K562 (cell line): ENCODE data around the gene TLCD1. TPM values are rescaled to one million over a fixed set of nuclear protein-coding genes. Genes with fewer than 3 reads are reported as not detected.

Source experiments
- ATF1 ChIP-seq, 2 experiments: fragments of 450-650 bp in 1 of 2; IDR thresholded peaks; 2 replicates each; pipeline ENCODE4 v1.6.1; 2016; ENCODE audit warnings: missing compliant biosample characterization in 1 of 2, missing genetic modification characterization in 1 of 2
- CBFA2T2 ChIP-seq: fragments of 450-650 bp; conservative IDR thresholded peaks from 2 replicates; pipeline ENCODE4 v1.6.1; 2017; ENCODE audit warnings: mild to moderate bottlenecking
- EGR1 ChIP-seq: fragments of 450-650 bp; conservative IDR thresholded peaks from 2 replicates; pipeline ENCODE4 v1.6.1; 2017; ENCODE audit warnings: mild to moderate bottlenecking
- GABPB1 ChIP-seq: sonication (generic); formaldehyde crosslinking; IDR thresholded peaks from 2 replicates; pipeline ENCODE4 v1.8.0; 2022; ENCODE audit warnings: mild to moderate bottlenecking, missing genetic modification reagents
- L3MBTL2 ChIP-seq: fragments of 450-650 bp; IDR thresholded peaks from 2 replicates; pipeline ENCODE4 v1.6.1; 2016; ENCODE audit warnings: mild to moderate bottlenecking, moderate library complexity
- MCM7 ChIP-seq, 2 experiments: fragments of 450-650 bp; IDR thresholded peaks; 2 replicates each; pipeline ENCODE4 v1.6.1; 2016 to 2018
- PHB2 ChIP-seq: fragments of 450-650 bp; IDR thresholded peaks from 2 replicates; pipeline ENCODE4 v1.6.1; 2017; ENCODE audit warnings: low read depth
- POLR3G ChIP-seq: IDR thresholded peaks from 2 replicates; pipeline ENCODE4 v1.6.1; 2011; ENCODE audit not compliant: insufficient read length, insufficient replicate concordance; ENCODE audit errors: extremely low read depth
- RBM39 ChIP-seq: fragments of 200-400 bp; formaldehyde crosslinking; optimal IDR thresholded peaks from 2 replicates; pipeline ENCODE3; 2018; ENCODE audit warnings: low read depth, low read length
- SRF ChIP-seq, 2 experiments: fragments of 250-450, 450-650 bp in 1 of 2; sonication (Bioruptor Pico) in 1 of 2; sonication (generic) in 1 of 2; formaldehyde crosslinking; IDR thresholded peaks; 2 replicates each; pipeline versions ENCODE4 v1.5.0 to v1.5.1; 2020 to 2022; ENCODE audit warnings: mild to moderate bottlenecking in 1 of 2, missing genetic modification reagents in 1 of 2
- TAF9B ChIP-seq: fragments of 450-650 bp; IDR thresholded peaks from 2 replicates; pipeline ENCODE4 v1.6.1; 2018; ENCODE audit warnings: mild to moderate bottlenecking; ENCODE audit not compliant: partially characterized antibody
- ZNF133 ChIP-seq: fragments of 250-450 bp; sonication (Bioruptor Pico); IDR thresholded peaks from 2 replicates; pipeline ENCODE4 v1.4.0; 2020; ENCODE audit warnings: mild to moderate bottlenecking
- ZNF146 ChIP-seq: IDR thresholded peaks from one replicate; pipeline ENCODE4 v1.6.1; 2018; ENCODE audit warnings: missing compliant biosample characterization; ENCODE audit not compliant: unreplicated experiment
- ZNF57 ChIP-seq: fragments of 450-650 bp; formaldehyde crosslinking; IDR thresholded peaks from 2 replicates; pipeline ENCODE4 v1.4.0; 2020; ENCODE audit warnings: mild to moderate bottlenecking, moderate library complexity
- polyA plus RNA-seq, 8 experiments: library from polyadenylated mRNA; depleted of rRNA in 4 of 8; stranded (reverse) in 5 of 8; unstranded in 3 of 8; fragments of >200 nt; fragmentation: Nextera tagmentation in 2 of 8; fragmentation: Illumina TruSeq in 1 of 8; extraction: Ambion mirVana in 2 of 8; extraction: Trizol in 1 of 8; gene quantifications; 2 replicates each; pipeline versions ENCODE4 v1.2.1 to v1.2.3, GENCODE V29; 2011 to 2014; ENCODE audit warnings: inconsistent platforms in 1 of 8, missing spikeins in 1 of 8
- total RNA-seq, 7 experiments: library from RNA; depleted of rRNA in 6 of 7; stranded (reverse); fragments of >200 nt in 6 of 7; fragmentation: Illumina TruSeq in 2 of 7; extraction: Trizol in 2 of 7; gene quantifications; 2 replicates each; pipeline versions ENCODE4 v1.2.1 to v1.2.3, GENCODE V29; 2011 to 2021; ENCODE audit warnings: low replicate concordance in 1 of 7
- TF ChIP-seq, protein P1 (sequence below): sonication (generic); formaldehyde crosslinking; IDR thresholded peaks from 2 replicates; pipeline ENCODE4 v1.8.0; 2022; ENCODE audit warnings: mild to moderate bottlenecking, missing genetic modification reagents
- TF ChIP-seq, protein P2 (sequence below): fragments of 250-450 bp; sonication (Bioruptor Pico); IDR thresholded peaks from 2 replicates; pipeline ENCODE4 v1.5.1; 2021; ENCODE audit warnings: mild to moderate bottlenecking
- TF ChIP-seq, protein P3 (sequence below): IDR thresholded peaks from 3 replicates; pipeline ENCODE4 v1.6.1; 2011; ENCODE audit warnings: borderline replicate concordance, mild to moderate bottlenecking, moderate library complexity; ENCODE audit not compliant: insufficient read length; ENCODE audit errors: extremely low read depth
- TF ChIP-seq, protein P4 (sequence below): sonication (generic); formaldehyde crosslinking; IDR thresholded peaks from 2 replicates; pipeline ENCODE4 v1.9.0; 2022; ENCODE audit warnings: mild to moderate bottlenecking, missing genetic modification reagents
- TF ChIP-seq, protein P5 (sequence below): sonication (generic); formaldehyde crosslinking; IDR thresholded peaks from 2 replicates; pipeline ENCODE4 v1.8.0; 2022; ENCODE audit warnings: mild to moderate bottlenecking, missing genetic modification reagents

The TLCD1 gene
- total and polyA plus RNA-seq, 9 of the 15 experiments (the other 6 are each of a cell fraction or from before 2014, with no cell fraction given), result 6.8 to 37.7 (median 21.7) TPM

DNA sequence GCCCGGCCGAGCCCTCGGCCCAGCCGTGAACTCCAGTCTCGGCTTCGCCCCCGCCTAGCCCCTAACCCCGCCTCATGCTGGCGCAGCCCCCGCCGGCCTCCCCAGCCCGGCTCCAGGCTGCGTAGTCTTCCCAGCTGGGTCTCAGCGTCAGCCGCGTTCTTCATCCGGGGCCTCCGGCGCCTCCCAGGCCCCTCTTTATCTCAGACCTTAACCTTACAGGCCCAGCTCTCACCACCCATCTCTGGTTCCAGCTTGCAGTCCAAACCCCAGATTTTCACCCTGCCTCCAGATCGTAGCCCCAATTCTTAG lies 14.4 kb downstream of the TLCD1 start, which contains the start of gene PROCA1 (continued):
- TF ChIP-seq, protein P1, sequence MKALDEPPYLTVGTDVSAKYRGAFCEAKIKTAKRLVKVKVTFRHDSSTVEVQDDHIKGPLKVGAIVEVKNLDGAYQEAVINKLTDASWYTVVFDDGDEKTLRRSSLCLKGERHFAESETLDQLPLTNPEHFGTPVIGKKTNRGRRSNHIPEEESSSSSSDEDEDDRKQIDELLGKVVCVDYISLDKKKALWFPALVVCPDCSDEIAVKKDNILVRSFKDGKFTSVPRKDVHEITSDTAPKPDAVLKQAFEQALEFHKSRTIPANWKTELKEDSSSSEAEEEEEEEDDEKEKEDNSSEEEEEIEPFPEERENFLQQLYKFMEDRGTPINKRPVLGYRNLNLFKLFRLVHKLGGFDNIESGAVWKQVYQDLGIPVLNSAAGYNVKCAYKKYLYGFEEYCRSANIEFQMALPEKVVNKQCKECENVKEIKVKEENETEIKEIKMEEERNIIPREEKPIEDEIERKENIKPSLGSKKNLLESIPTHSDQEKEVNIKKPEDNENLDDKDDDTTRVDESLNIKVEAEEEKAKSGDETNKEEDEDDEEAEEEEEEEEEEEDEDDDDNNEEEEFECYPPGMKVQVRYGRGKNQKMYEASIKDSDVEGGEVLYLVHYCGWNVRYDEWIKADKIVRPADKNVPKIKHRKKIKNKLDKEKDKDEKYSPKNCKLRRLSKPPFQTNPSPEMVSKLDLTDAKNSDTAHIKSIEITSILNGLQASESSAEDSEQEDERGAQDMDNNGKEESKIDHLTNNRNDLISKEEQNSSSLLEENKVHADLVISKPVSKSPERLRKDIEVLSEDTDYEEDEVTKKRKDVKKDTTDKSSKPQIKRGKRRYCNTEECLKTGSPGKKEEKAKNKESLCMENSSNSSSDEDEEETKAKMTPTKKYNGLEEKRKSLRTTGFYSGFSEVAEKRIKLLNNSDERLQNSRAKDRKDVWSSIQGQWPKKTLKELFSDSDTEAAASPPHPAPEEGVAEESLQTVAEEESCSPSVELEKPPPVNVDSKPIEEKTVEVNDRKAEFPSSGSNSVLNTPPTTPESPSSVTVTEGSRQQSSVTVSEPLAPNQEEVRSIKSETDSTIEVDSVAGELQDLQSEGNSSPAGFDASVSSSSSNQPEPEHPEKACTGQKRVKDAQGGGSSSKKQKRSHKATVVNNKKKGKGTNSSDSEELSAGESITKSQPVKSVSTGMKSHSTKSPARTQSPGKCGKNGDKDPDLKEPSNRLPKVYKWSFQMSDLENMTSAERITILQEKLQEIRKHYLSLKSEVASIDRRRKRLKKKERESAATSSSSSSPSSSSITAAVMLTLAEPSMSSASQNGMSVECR (CRISPR knock-in tag), result 0 out of 2 replicates have a peak, but pooled peaks have one; percentile 21
- no peak for TF ChIP-seq TAF9B
- TF ChIP-seq POLR3G, result no peak
- no peak for TF ChIP-seq MCM7 (IDR thresholded peaks at IDR 0.05)
- no peak; a peak in 1 of 4 replicates for TF ChIP-seq SRF (CRISPR knock-in tag; IDR thresholded peaks at IDR 0.05)
- TF ChIP-seq ZNF57 (CRISPR knock-in tag), result no peak
- peak; percentile 68 for TF ChIP-seq L3MBTL2
- no peak for TF ChIP-seq RBM39
- TF ChIP-seq, protein P2, sequence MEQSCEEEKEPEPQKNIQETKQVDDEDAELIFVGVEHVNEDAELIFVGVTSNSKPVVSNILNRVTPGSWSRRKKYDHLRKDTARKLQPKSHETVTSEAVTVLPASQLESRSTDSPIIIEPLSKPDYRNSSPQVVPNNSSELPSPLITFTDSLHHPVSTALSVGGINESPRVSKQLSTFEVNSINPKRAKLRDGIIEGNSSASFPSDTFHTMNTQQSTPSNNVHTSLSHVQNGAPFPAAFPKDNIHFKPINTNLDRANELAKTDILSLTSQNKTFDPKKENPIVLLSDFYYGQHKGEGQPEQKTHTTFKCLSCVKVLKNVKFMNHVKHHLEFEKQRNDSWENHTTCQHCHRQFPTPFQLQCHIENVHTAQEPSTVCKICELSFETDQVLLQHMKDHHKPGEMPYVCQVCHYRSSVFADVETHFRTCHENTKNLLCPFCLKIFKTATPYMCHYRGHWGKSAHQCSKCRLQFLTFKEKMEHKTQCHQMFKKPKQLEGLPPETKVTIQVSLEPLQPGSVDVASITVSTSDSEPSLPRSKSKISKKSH (CRISPR knock-in tag), result no peak
- peak; percentile 41 for TF ChIP-seq ZNF146 (CRISPR knock-in tag)
- TF ChIP-seq ZNF133 (CRISPR knock-in tag), result peak; percentile 6; the same call in 1 of the 2 replicates
- TF ChIP-seq EGR1, result peak; percentile 86
- TF ChIP-seq CBFA2T2, result peak; percentile 61
- TF ChIP-seq, protein P3, sequence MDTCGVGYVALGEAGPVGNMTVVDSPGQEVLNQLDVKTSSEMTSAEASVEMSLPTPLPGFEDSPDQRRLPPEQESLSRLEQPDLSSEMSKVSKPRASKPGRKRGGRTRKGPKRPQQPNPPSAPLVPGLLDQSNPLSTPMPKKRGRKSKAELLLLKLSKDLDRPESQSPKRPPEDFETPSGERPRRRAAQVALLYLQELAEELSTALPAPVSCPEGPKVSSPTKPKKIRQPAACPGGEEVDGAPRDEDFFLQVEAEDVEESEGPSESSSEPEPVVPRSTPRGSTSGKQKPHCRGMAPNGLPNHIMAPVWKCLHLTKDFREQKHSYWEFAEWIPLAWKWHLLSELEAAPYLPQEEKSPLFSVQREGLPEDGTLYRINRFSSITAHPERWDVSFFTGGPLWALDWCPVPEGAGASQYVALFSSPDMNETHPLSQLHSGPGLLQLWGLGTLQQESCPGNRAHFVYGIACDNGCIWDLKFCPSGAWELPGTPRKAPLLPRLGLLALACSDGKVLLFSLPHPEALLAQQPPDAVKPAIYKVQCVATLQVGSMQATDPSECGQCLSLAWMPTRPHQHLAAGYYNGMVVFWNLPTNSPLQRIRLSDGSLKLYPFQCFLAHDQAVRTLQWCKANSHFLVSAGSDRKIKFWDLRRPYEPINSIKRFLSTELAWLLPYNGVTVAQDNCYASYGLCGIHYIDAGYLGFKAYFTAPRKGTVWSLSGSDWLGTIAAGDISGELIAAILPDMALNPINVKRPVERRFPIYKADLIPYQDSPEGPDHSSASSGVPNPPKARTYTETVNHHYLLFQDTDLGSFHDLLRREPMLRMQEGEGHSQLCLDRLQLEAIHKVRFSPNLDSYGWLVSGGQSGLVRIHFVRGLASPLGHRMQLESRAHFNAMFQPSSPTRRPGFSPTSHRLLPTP, result no peak
- TF ChIP-seq ATF1 (CRISPR knock-in tag; IDR thresholded peaks at IDR 0.05), result no peak
- TF ChIP-seq ATF1 (tag; IDR thresholded peaks at IDR 0.05), result peak; percentile 65
- no peak for TF ChIP-seq GABPB1 (CRISPR knock-in tag)
- peak; percentile 39; the same call in 1 of the 2 replicates for TF ChIP-seq PHB2
- TF ChIP-seq, protein P4, sequence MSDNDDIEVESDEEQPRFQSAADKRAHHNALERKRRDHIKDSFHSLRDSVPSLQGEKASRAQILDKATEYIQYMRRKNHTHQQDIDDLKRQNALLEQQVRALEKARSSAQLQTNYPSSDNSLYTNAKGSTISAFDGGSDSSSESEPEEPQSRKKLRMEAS (CRISPR knock-in tag), result peak; percentile 47
- TF ChIP-seq, protein P5, sequence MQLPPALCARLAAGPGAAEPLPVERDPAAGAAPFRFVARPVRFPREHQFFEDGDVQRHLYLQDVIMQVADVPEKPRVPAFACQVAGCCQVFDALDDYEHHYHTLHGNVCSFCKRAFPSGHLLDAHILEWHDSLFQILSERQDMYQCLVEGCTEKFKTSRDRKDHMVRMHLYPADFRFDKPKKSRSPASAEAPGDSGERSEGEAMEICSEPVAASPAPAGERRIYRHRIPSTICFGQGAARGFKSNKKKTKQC (CRISPR knock-in tag), result 0 out of 2 replicates have a peak, but pooled peaks have one; percentile 11
